HEK293 (cell line): ENCODE measurements around the gene CCDC74A.
"Not testable (repeated sequence)": the region's sequence is repeated elsewhere in the genome, so short reads cannot be mapped to it uniquely, and the experiment has no call there.

Experiments used
- CTCF ChIA-PET: fragments of 350-600 bp; formaldehyde crosslinking; extraction: SDS; loops from one replicate; lab custom pipeline; 2021; ENCODE audit warnings: antibody characterized with exemption; lab: Yijun Ruan, JAX
- POLR2A ChIA-PET: fragments of 300-600 bp; formaldehyde crosslinking; extraction: SDS; loops from one replicate; lab custom pipeline; 2020; ENCODE audit warnings: antibody characterized with exemption, inconsistent platforms; lab: Yijun Ruan, JAX
- H3K27ac ChIP-seq: fragments of 200-500 bp; sonication (Bioruptor generic); 2 replicates; pipeline ENCODE4 v1.5.1; 2014; ENCODE audit warnings: low read depth, low read length, control low read depth, inconsistent platforms; ENCODE audit errors: extremely low read depth
- H3K36me3 ChIP-seq, 2 experiments: fragments of 200-500 bp in 1 of 2; sonication (Bioruptor generic) in 1 of 2; 1 replicate in 1 of 2; 2 replicates in 1 of 2; pipeline ENCODE4 v1.5.1; 2014 to 2017; ENCODE audit warnings: inconsistent platforms in 2 of 2, low read length in 2 of 2; ENCODE audit not compliant: control insufficient read depth in 2 of 2, insufficient read depth in 1 of 2
- H3K4me1 ChIP-seq: fragments of 200-500 bp; sonication (Bioruptor generic); 2 replicates; pipeline ENCODE4 v1.5.1; 2014; ENCODE audit warnings: mild to moderate bottlenecking, low read length, inconsistent platforms; ENCODE audit not compliant: control insufficient read depth, insufficient read depth
- H3K4me3 ChIP-seq: 2 replicates; pipeline ENCODE4 v1.5.1; 2011; ENCODE audit warnings: low read depth, mild to moderate bottlenecking, control low read depth, low read length, moderate library complexity
- H3K9me3 ChIP-seq: fragments of 200-500 bp; sonication (Bioruptor generic); 2 replicates; pipeline ENCODE4 v1.5.1; 2014; ENCODE audit warnings: low read depth, low read length, inconsistent platforms; ENCODE audit not compliant: control insufficient read depth, insufficient read depth
- ZIC2 ChIP-seq: fragments of 450-650 bp; formaldehyde crosslinking; IDR thresholded peaks from 2 replicates; pipeline ENCODE4 v1.5.1; 2016; ENCODE audit warnings: missing biosample characterization, missing genetic modification characterization
- ZNF624 ChIP-seq: fragments of 450-650 bp; formaldehyde crosslinking; IDR thresholded peaks from 2 replicates; pipeline ENCODE4 v1.5.1; 2017; ENCODE audit warnings: missing biosample characterization, missing genetic modification characterization
- ZNF677 ChIP-seq: fragments of 450-650 bp; IDR thresholded peaks from 2 replicates; pipeline ENCODE4 v1.5.0; 2018; ENCODE audit warnings: missing biosample characterization, mild to moderate bottlenecking, missing genetic modification characterization, moderate library complexity
- ZNF768 ChIP-seq: fragments of 450-650 bp; formaldehyde crosslinking; IDR thresholded peaks from 2 replicates; pipeline ENCODE4 v1.5.1; 2018; ENCODE audit warnings: missing biosample characterization, mild to moderate bottlenecking, missing genetic modification characterization
- TF ChIP-seq, protein P1 (sequence below): fragments of 450-650 bp; formaldehyde crosslinking; IDR thresholded peaks from 2 replicates; pipeline ENCODE4 v1.5.1; 2016; ENCODE audit warnings: missing biosample characterization, missing genetic modification characterization
- TF ChIP-seq, protein P2 (sequence below): fragments of 450-650 bp; formaldehyde crosslinking; IDR thresholded peaks from 2 replicates; pipeline ENCODE4 v1.5.1; 2016; ENCODE audit warnings: missing biosample characterization, missing genetic modification characterization

The CCDC74A gene

GRCh38 chr2:131515235-131515634 lies 12.5 kb upstream of the CCDC74A start:
- POLR2A ChIA-PET: not testable (repeated sequence)

GRCh38 chr2:131516011-131516410 lies 11.7 kb upstream of the CCDC74A start:
- TF ChIP-seq ZNF624 (no peak), ZNF768 (0 out of 2 replicates have a peak, but pooled peaks have one; percentile 20)
- TF ChIP-seq, protein P1, sequence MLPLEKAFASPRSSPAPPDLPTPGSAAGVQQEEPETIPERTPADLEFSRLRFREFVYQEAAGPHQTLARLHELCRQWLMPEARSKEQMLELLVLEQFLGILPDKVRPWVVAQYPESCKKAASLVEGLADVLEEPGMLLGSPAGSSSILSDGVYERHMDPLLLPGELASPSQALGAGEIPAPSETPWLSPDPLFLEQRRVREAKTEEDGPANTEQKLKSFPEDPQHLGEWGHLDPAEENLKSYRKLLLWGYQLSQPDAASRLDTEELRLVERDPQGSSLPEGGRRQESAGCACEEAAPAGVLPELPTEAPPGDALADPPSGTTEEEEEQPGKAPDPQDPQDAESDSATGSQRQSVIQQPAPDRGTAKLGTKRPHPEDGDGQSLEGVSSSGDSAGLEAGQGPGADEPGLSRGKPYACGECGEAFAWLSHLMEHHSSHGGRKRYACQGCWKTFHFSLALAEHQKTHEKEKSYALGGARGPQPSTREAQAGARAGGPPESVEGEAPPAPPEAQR (tag by site-specific recombination): no peak
- TF ChIP-seq, all 188 proteins: peak for 1
- Histone ChIP-seq H3K36me3 (peaks cover 0 to 86% of the 10 kb centered on the region in 2 experiments; a peak in 2 of 3 replicates), H3K9me3 (no peaks in the 10 kb centered on the region), H3K4me1 (no peaks in the 10 kb centered on the region), H3K4me3 (no peak overlapping the region), H3K27ac (no peak overlapping the region)
- CTCF ChIA-PET: no interaction called here
- POLR2A ChIA-PET: no interaction called here

More at GRCh38 chr2:131515235-131515634, 12.5 kb upstream of the CCDC74A start:
- peaks cover 0 to 80% of the 10 kb centered on the region in 2 experiments; a peak in 2 of 3 replicates for H3K36me3 ChIP-seq
- H3K9me3 ChIP-seq, H3K27ac ChIP-seq, H3K4me1 ChIP-seq, H3K4me3 ChIP-seq, CTCF ChIA-PET: not testable (repeated sequence)
- TF ChIP-seq ZIC2: peak; percentile 43; the same call in 1 of the 2 replicates

DNA sequence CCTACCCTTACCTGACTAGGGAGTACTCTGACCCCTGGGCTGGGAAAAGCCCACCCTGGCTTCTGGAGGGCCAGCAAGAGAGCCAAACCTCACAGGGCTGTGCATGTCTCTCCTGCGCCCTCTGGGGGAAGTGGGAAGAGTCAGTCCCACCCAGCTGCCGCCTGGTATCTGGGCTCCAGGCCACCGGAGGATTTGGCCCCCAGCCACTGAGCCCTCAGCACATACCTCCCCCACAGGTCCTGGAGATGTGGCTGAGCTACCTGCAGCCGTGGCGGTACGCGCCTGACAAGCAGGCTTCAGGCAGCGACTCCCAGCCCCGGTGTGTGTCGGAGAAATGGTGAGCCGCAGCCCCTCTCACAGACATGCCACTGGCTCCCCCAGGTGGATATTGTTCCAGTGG lies 11.1 kb upstream of the CCDC74A start:
- TF ChIP-seq, protein P2, sequence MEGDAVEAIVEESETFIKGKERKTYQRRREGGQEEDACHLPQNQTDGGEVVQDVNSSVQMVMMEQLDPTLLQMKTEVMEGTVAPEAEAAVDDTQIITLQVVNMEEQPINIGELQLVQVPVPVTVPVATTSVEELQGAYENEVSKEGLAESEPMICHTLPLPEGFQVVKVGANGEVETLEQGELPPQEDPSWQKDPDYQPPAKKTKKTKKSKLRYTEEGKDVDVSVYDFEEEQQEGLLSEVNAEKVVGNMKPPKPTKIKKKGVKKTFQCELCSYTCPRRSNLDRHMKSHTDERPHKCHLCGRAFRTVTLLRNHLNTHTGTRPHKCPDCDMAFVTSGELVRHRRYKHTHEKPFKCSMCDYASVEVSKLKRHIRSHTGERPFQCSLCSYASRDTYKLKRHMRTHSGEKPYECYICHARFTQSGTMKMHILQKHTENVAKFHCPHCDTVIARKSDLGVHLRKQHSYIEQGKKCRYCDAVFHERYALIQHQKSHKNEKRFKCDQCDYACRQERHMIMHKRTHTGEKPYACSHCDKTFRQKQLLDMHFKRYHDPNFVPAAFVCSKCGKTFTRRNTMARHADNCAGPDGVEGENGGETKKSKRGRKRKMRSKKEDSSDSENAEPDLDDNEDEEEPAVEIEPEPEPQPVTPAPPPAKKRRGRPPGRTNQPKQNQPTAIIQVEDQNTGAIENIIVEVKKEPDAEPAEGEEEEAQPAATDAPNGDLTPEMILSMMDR (tag by site-specific recombination): peak; percentile 32; the same call in 1 of the 2 replicates
- H3K9me3 ChIP-seq, H3K27ac ChIP-seq, H3K4me1 ChIP-seq, POLR2A ChIA-PET, H3K4me3 ChIP-seq: not testable (repeated sequence)
- peaks cover 0 to 89% of the 10 kb centered on the region in 2 experiments; a peak in 2 of 3 replicates for H3K36me3 ChIP-seq
- CTCF ChIA-PET: interaction anchor here (0.6 kb wide), 1 partner anchor 168 kb away, joined by 3 read pairs; no protein-coding TSS in a partner anchor

DNA sequence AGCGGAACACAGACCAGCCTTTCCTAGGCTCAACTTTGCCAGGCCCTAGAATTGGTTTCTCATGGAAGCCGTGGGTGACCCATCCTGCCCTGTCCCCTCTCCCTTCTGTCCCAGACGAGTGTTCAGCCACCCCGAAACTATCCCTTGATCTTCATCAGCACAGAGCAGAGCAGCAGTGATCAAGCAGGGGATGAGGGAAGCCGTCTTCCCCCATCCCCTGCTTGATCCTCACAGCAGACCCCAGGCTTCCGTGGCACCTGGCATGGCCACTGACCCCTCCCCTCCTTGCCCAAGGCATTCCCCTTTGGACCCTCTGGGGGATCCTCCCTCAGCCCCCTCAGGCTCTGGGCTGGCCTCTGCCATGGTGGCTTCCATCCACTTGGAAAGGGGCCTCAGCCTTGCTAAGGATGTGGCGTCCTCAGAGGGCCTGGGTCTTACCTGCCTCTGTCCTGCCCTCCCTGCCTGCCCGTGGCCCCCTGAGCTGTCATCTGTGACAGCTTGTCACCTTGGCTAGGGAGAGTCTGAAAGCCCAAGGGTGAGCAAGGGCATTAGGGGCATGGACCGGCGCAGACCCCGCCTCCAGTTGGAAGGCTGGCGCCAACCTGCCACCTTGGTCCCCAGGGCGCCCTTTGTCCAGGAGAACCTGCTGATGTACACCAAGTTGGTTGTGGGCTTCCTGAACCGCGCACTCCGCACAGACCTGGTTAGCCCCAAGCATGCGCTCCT lies 10.4 kb upstream of the CCDC74A start:
- ChIA-PET POLR2A (no interaction called here), CTCF (interaction anchor here (0.6 kb wide), 1 partner anchor 169 kb away, joined by 3 read pairs; no protein-coding TSS in a partner anchor)

GRCh38 chr2:131517856-131518255 lies 9.8 kb upstream of the CCDC74A start:
- H3K4me1 ChIP-seq, H3K27ac ChIP-seq, CTCF ChIA-PET, POLR2A ChIA-PET, H3K9me3 ChIP-seq, H3K4me3 ChIP-seq: not testable (repeated sequence)
- peaks cover 0 to 83% of the 10 kb centered on the region in 2 experiments; a peak in 2 of 3 replicates for H3K36me3 ChIP-seq

More for the DNA sequence above, 10.4 kb upstream of the CCDC74A start:
- no peaks in the 10 kb centered on the region for H3K4me1 ChIP-seq
- TF ChIP-seq ZNF677 (tag by site-specific recombination): no peak
- no peak overlapping the region for H3K27ac ChIP-seq
- H3K4me3 ChIP-seq: no peak overlapping the region
- H3K36me3 ChIP-seq: peaks cover 0 to 89% of the 10 kb centered on the region in 2 experiments; a peak in 2 of 3 replicates
- H3K9me3 ChIP-seq: no peaks in the 10 kb centered on the region

GRCh38 chr2:131518531-131518930 lies 9.2 kb upstream of the CCDC74A start:
- H3K27ac ChIP-seq, H3K9me3 ChIP-seq, H3K4me1 ChIP-seq, H3K4me3 ChIP-seq, POLR2A ChIA-PET: not testable (repeated sequence)
- CTCF ChIA-PET: interaction anchor here (0.6 kb wide), 1 partner anchor 105 kb away, joined by 3 read pairs; no protein-coding TSS in a partner anchor
- peaks cover 0 to 76% of the 10 kb centered on the region in 2 experiments; a peak in 2 of 3 replicates for H3K36me3 ChIP-seq
